Parathyroid adenoma (tissue), 2 donors: ENCODE results near the gene ZRANB3.

ENCODE experiments used
- H2AFZ ChIP-seq: fragments of 300-600 bp; sonication (generic); one replicate; pipeline ENCODE4 v1.7.0; 2017; ENCODE audit warnings: antibody characterized with exemption, mild to moderate bottlenecking
- H3K27ac ChIP-seq: fragments of 300-600 bp; sonication (generic); one replicate; pipeline ENCODE4 v1.7.0; 2017
- H3K27me3 ChIP-seq: fragments of 300-600 bp; sonication (generic); one replicate; pipeline ENCODE4 v1.7.0; 2017; ENCODE audit warnings: low read length; ENCODE audit not compliant: control insufficient read depth, insufficient read depth
- H3K36me3 ChIP-seq: fragments of 300-600 bp; sonication (generic); one replicate; pipeline ENCODE4 v1.7.0; 2017; ENCODE audit warnings: low read length; ENCODE audit not compliant: control insufficient read depth, insufficient read depth
- H3K4me1 ChIP-seq: fragments of 300-600 bp; sonication (generic); one replicate; pipeline ENCODE4 v1.7.0; 2017; ENCODE audit warnings: control low read depth
- H3K4me2 ChIP-seq: fragments of 300-600 bp; sonication (generic); one replicate; pipeline ENCODE4 v1.7.0; 2017; ENCODE audit warnings: low read length
- H3K4me3 ChIP-seq: fragments of 300-600 bp; sonication (generic); one replicate; pipeline ENCODE4 v1.7.0; 2017; ENCODE audit warnings: low read depth, low read length
- H3K79me2 ChIP-seq: fragments of 300-600 bp; sonication (generic); one replicate; pipeline ENCODE4 v1.7.0; 2017; ENCODE audit warnings: control low read depth
- H3K9ac ChIP-seq: fragments of 300-600 bp; sonication (generic); one replicate; pipeline ENCODE4 v1.7.0; 2017; ENCODE audit warnings: mild to moderate bottlenecking
- H3K9me3 ChIP-seq: fragments of 300-600 bp; sonication (generic); one replicate; pipeline ENCODE4 v1.7.0; 2017; ENCODE audit warnings: low read length; ENCODE audit not compliant: control insufficient read depth
- CTCF ChIP-seq: fragments of 300-600 bp; sonication (generic); IDR thresholded peaks from one replicate; pipeline ENCODE4 v1.7.0; 2017; ENCODE audit warnings: antibody characterized with exemption, mild to moderate bottlenecking
- donor health status: primary hyperparathyroidism.

The ZRANB3 gene

GRCh38 chr2:135149251-135149650 lies 381.8 kb downstream of the ZRANB3 start:
- H3K79me2 ChIP-seq: peaks cover 7% of the 10 kb centered on the region
- no peak overlapping the region for H2AFZ ChIP-seq
- no peaks in the 10 kb centered on the region for H3K27me3 ChIP-seq
- H3K4me3 ChIP-seq: no peak overlapping the region
- TF ChIP-seq CTCF: no peak
- H3K27ac ChIP-seq: peak overlapping the region; percentile 89
- no peaks in the 10 kb centered on the region for H3K36me3 ChIP-seq
- no peak overlapping the region for H3K9ac ChIP-seq
- H3K4me1 ChIP-seq: peaks cover 45% of the 10 kb centered on the region
- no peaks in the 10 kb centered on the region for H3K9me3 ChIP-seq
- H3K4me2 ChIP-seq: no peak overlapping the region

DNA sequence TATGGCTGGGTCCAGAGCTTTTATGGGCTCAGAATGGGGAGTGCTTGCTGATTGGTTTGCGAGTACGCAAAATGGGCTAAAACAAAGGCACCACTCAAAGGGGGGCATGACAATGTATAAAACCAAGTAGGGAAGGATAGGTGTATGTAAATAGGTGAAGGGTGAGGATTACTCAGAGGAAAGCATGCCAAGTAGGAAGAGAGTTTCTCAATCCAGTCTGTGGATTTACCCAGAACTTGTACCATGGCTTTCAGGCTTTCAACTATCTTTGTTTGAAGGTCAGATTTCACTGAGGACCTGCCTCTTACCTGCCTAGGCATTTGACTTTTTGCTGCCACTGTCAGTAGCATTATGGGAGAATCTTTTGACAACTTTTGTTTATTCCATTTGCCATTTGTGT lies 386.7 kb downstream of the ZRANB3 start:
- no peak overlapping the region for H2AFZ ChIP-seq
- H3K27me3 ChIP-seq: no peaks in the 10 kb centered on the region
- H3K27ac ChIP-seq: no peak overlapping the region
- H3K4me3 ChIP-seq: no peak overlapping the region
- H3K4me1 ChIP-seq: peaks cover 15% of the 10 kb centered on the region
- no peak overlapping the region for H3K4me2 ChIP-seq
- no peak overlapping the region for H3K9ac ChIP-seq
- H3K9me3 ChIP-seq: no peaks in the 10 kb centered on the region
- H3K79me2 ChIP-seq: peaks cover 15% of the 10 kb centered on the region
- H3K36me3 ChIP-seq: no peaks in the 10 kb centered on the region
- no peak for TF ChIP-seq CTCF

DNA sequence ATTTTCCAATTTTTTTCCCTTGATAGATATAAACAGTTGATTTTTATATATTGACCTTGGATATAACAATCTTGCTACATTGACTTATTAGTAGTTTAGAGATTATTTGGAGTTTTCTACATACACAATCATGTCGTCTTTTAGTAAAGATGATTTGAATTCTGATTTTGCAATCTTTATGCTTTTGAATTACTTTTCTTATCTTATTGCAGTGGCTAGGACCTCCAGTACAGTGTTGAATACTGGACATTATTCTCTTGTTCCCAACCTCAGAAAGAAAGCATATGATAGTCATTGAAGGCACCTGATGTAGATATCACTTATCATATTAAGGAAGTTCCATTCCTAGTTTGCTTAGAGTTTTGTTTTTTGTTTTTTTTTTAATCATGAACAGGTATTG lies 388.7 kb downstream of the ZRANB3 start:
- H3K36me3 ChIP-seq: no peaks in the 10 kb centered on the region

DNA sequence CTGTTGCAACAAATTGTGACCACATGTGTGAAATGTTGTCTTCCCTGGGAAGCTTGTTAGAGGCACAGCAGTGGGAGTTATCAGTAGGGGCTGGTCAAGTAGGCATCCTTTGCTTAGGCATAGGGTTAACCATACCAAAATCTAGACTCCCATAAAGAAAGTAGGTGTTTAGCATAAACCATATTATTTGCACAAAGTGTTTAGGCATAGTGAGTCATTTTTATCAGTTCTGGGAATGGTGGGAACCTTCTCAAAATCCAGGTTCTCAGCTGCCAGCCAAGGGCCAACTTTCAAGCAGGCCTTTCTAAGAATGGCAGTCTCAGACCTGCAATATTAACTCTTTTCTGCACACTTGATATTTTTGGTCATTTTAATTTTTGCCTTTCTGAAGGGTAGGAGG lies 390.4 kb downstream of the ZRANB3 start:
- Histone ChIP-seq H3K9me3 (no peaks in the 10 kb centered on the region), H3K36me3 (no peaks in the 10 kb centered on the region), H3K4me1 (peaks cover 3% of the 10 kb centered on the region), H3K27me3 (no peaks in the 10 kb centered on the region), H3K27ac (no peak overlapping the region), H2AFZ (no peak overlapping the region), H3K4me3 (no peak overlapping the region), H3K4me2 (no peak overlapping the region), H3K79me2 (peaks cover 13% of the 10 kb centered on the region), H3K9ac (no peak overlapping the region)
- no peak for TF ChIP-seq CTCF

More for the DNA sequence above, 388.7 kb downstream of the ZRANB3 start:
- Histone ChIP-seq H3K9ac (no peak overlapping the region), H2AFZ (no peak overlapping the region), H3K4me2 (no peak overlapping the region), H3K27ac (no peak overlapping the region), H3K4me1 (peaks cover 11% of the 10 kb centered on the region), H3K4me3 (no peak overlapping the region), H3K27me3 (no peaks in the 10 kb centered on the region), H3K9me3 (no peaks in the 10 kb centered on the region), H3K79me2 (peaks cover 15% of the 10 kb centered on the region)
- TF ChIP-seq CTCF: no peak

GRCh38 chr2:135132314-135132713 lies 398.7 kb downstream of the ZRANB3 start:
- H3K4me1 ChIP-seq: peaks cover 10% of the 10 kb centered on the region
- no peak overlapping the region for H3K9ac ChIP-seq
- H3K4me3 ChIP-seq: no peak overlapping the region
- H3K27me3 ChIP-seq: no peaks in the 10 kb centered on the region
- no peak overlapping the region for H3K27ac ChIP-seq
- H2AFZ ChIP-seq: no peak overlapping the region
- H3K79me2 ChIP-seq: no peaks in the 10 kb centered on the region
- TF ChIP-seq CTCF: no peak
- no peak overlapping the region for H3K4me2 ChIP-seq
- H3K9me3 ChIP-seq: no peaks in the 10 kb centered on the region
- no peaks in the 10 kb centered on the region for H3K36me3 ChIP-seq
